Activated T-helper 1 cell treated with anti-CD3 and anti-CD28 coated beads, Interleukin-12 subunit alpha, Interleukin-12 subunit beta, Interleukin-2, Interleukin-4 antibody, amounts not matched to agents 30 ng/mL and 10 ng/mL and 1 ng/mL, durations not matched to agents 14 hours and 24 hours and 36 hours (primary cell): ENCODE measurements around the gene HSD11B1L. TPM values are rescaled to one million over a fixed set of nuclear protein-coding genes. Genes with fewer than 3 reads are reported as not detected.
"Not testable (repeated sequence)": the region's sequence is repeated elsewhere in the genome, so short reads cannot be mapped to it uniquely, and the experiment has no call there.

Experiments
- DNase-seq: peaks from one replicate; pipeline ENCODE4 v3.0.0; 2021; ENCODE audit warnings: low spot score
- H3K27ac Mint-ChIP-seq: one replicate; pipeline ENCODE4 v1.8.0; 2021; ENCODE audit warnings: mild to moderate bottlenecking, mixed read lengths
- H3K27me3 Mint-ChIP-seq: one replicate; pipeline ENCODE4 v1.8.0; 2022; ENCODE audit warnings: mild to moderate bottlenecking, moderate library complexity, mixed read lengths; ENCODE audit not compliant: insufficient read depth
- H3K36me3 Mint-ChIP-seq: one replicate; pipeline ENCODE4 v1.8.0; 2021; ENCODE audit warnings: low read depth, mixed read lengths
- H3K4me1 Mint-ChIP-seq: one replicate; pipeline ENCODE4 v1.8.0; 2021; ENCODE audit warnings: low read depth, mixed read lengths
- H3K4me3 Mint-ChIP-seq: one replicate; pipeline ENCODE4 v1.8.0; 2021; ENCODE audit warnings: mild to moderate bottlenecking, moderate library complexity, mixed read lengths
- H3K9me3 Mint-ChIP-seq: one replicate; pipeline ENCODE4 v1.8.0; 2021; ENCODE audit warnings: mixed read lengths
- intact Hi-C: fragments of 100-400 bp; cut with micrococcal nuclease; formaldehyde crosslinking; loops from one replicate; pipeline ENCODE4 v1.15.1; 2024
- total RNA-seq: library from RNA; stranded (reverse); gene quantifications from 2 replicates; pipeline ENCODE4 v1.2.3, GENCODE V29; 2022

Gene HSD11B1L
- total RNA-seq, 1 donor from 2014 or later: 1.9 TPM

DNA sequence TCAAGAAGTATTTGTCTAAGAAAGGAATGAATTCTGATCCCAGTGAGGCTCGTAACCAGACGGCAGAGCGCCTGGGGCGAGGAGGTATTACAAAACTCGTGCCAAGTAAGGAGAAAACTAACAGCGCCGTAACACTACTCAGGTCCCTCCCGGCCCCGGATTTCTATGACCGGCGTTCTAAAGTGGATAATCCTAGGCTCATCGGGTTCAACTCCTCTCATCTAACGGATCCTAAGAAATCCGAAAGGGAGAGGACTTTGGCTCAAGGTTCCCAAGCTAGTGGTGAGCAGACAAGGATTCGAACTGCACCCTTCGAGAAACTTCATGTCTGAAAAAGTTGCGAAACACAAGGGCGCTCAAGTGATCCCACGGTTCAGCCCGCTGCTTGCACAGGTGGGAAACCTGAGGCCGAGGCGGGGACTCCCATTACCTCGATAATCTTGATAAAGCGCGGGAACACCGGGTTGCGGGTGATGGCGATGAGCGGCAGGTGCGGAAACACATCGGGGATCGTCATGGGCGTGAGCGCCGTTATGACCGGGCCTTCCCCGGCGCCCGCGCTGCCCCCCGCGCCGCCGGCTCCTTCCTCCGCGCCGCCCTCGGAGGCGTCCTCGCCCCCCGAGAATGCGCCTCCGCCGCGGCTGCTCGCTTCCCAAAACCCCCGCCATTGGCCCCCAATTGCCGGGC lies 38.6 kb downstream of the HSD11B1L start:
- peaks cover 25% of the 10 kb centered on the region for H3K4me1 Mint-ChIP-seq
- peaks cover 3% of the 10 kb centered on the region for H3K27me3 Mint-ChIP-seq
- peak overlapping the region; percentile 96 for H3K27ac Mint-ChIP-seq
- peak overlapping the region; percentile 98 for H3K4me3 Mint-ChIP-seq
- DNase-seq: peak; percentile 8
- H3K9me3 Mint-ChIP-seq: no peaks in the 10 kb centered on the region
- intact Hi-C loops: no loop called here
- peaks cover 17% of the 10 kb centered on the region for H3K36me3 Mint-ChIP-seq

GRCh38 chr19:5719961-5720790 lies 39.3 kb downstream of the HSD11B1L start, which contains the start of the genes CATSPERD and LONP1:
Gene CATSPERD (plus strand): TSS chr19:5720637. CDS start chr19:5720738, 101 bp downstream.
Gene LONP1 (minus strand): TSS chr19:5720146. CDS start chr19:5720132, 14 bp downstream.
- peak; percentile 98 for DNase-seq
- Mint-ChIP-seq H3K9me3 (no peaks in the 10 kb centered on the region), H3K36me3 (peaks cover 17% of the 10 kb centered on the region), H3K27me3 (peaks cover 6% of the 10 kb centered on the region), H3K4me3 (peak within 1 kb of the TSS; percentile 98), H3K4me1 (peaks cover 25% of the 10 kb centered on the region), H3K27ac (peak within 1 kb of the TSS; percentile 96)
- intact Hi-C loops: loop anchor here (1.0 to 2.0 kb wide), 7 partner anchors 30 to 259 kb away; partner anchors contain the start of genes MICOS13, RANBP3, RPL36 and SAFB2

- no peak for DNase-seq
- intact Hi-C loops: no loop called here
- peaks cover 7% of the 10 kb centered on the region for H3K27me3 Mint-ChIP-seq
- no peaks in the 10 kb centered on the region for H3K36me3 Mint-ChIP-seq
- no peaks in the 10 kb centered on the region for H3K9me3 Mint-ChIP-seq
- no peak overlapping the region for H3K4me3 Mint-ChIP-seq
- no peak overlapping the region for H3K27ac Mint-ChIP-seq
- no peaks in the 10 kb centered on the region for H3K4me1 Mint-ChIP-seq
Observed at GRCh38 chr19:5727453-5728050, 46.7 kb downstream of the HSD11B1L start.

DNA sequence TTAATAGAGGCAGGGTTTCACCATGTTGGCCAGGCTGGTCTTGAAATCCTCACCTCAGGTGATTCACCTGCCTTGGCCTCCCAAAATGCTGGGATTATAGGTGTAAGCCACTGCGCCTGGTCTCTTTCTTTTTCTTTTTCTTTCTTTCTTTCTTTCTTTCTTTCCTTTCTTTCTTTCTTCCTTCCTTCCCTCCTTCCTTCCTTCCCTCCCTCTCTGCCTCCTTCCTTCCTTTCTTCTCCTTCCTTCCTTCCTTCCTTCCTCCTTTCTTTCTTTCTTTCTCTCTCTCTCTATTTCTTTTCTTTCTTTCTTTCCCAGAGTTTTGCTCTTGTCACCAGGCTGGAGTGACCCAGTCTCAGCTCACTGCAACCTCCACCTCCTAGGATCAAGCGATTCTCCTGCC lies 52.3 kb downstream of the HSD11B1L start:
- DNase-seq, H3K4me1 Mint-ChIP-seq, H3K36me3 Mint-ChIP-seq, intact Hi-C loops, H3K27ac Mint-ChIP-seq, H3K9me3 Mint-ChIP-seq, H3K27me3 Mint-ChIP-seq, H3K4me3 Mint-ChIP-seq: not testable (repeated sequence)

Other genes with a start within 250 kb of the HSD11B1L start
- gene ZNRF4, start 225.6 kb upstream of the HSD11B1L start, total RNA-seq: not detected in 2 replicates
- 0.39 and 0.75 TPM in 2 replicates for gene TINCR, start 113.1 kb upstream of the HSD11B1L start, total RNA-seq
- gene SAFB2, start 58.3 kb upstream of the HSD11B1L start, total RNA-seq: 104 and 106 TPM in 2 replicates
- 143 and 146 TPM in 2 replicates for gene SAFB, start 57.9 kb upstream of the HSD11B1L start, total RNA-seq
- gene MICOS13, start 511 bp upstream of the HSD11B1L start, total RNA-seq: 57.4 and 60.6 TPM in 2 replicates
- gene RPL36, start 9.3 kb downstream of the HSD11B1L start, total RNA-seq: 1,000 and 1,001 TPM in 2 replicates
- 180 and 186 TPM in 2 replicates for gene LONP1, start 39.1 kb downstream of the HSD11B1L start, total RNA-seq
- not detected in 2 replicates for gene CATSPERD, start 39.6 kb downstream of the HSD11B1L start, total RNA-seq
- gene PRR22, start 103.7 kb downstream of the HSD11B1L start, total RNA-seq: 7.4 and 9.2 TPM in 2 replicates
- gene DUS3L, start 110.1 kb downstream of the HSD11B1L start, total RNA-seq: 85.9 and 87.1 TPM in 2 replicates
- 0.23 and 0.44 TPM in 2 replicates for gene NRTN, start 124.0 kb downstream of the HSD11B1L start, total RNA-seq
- gene FUT6, start 158.7 kb downstream of the HSD11B1L start, total RNA-seq: not detected in 2 replicates
- gene FUT3, start 170.4 kb downstream of the HSD11B1L start, total RNA-seq: not detected in 2 replicates
- not detected in 2 replicates for gene FUT5, start 189.5 kb downstream of the HSD11B1L start, total RNA-seq
- gene NDUFA11, start 222.8 kb downstream of the HSD11B1L start, total RNA-seq: 230 and 243 TPM in 2 replicates
- 3.5 and 4.2 TPM in 2 replicates for gene VMAC, start 223.8 kb downstream of the HSD11B1L start, total RNA-seq
- 3.4 and 3.6 TPM in 2 replicates for gene CAPS, start 233.2 kb downstream of the HSD11B1L start, total RNA-seq